HG03575 (cell line): ENCODE results near the gene SOCS3.

Experiments
- ATAC-seq: cut with Tn5 transposase; IDR thresholded peaks from one replicate; pipeline ENCODE4 v1.9.1; 2021; ENCODE audit not compliant: unreplicated experiment, insufficient number of reproducible peaks, low FRiP score; ENCODE audit errors: extremely low read depth

The SOCS3 gene

GRCh38 chr17:78372841-78373240 lies 13.0 kb upstream of the SOCS3 start:
- ATAC-seq, result no peak

- no peak for ATAC-seq
These were observed 11.2 kb upstream of the SOCS3 start for GRCh38 chr17:78371056-78371455.

GRCh38 chr17:78369791-78370381 lies 10.0 kb upstream of the SOCS3 start:
- ATAC-seq, result no peak

- no peak for ATAC-seq
These were observed 9.1 kb upstream of the SOCS3 start for GRCh38 chr17:78368854-78369495.

- ATAC-seq, result no peak
These were observed 8.5 kb upstream of the SOCS3 start for GRCh38 chr17:78368348-78368747.

GRCh38 chr17:78367193-78367592 lies 7.3 kb upstream of the SOCS3 start:
- no peak for ATAC-seq

- no peak for ATAC-seq
These were observed 6.4 kb upstream of the SOCS3 start for GRCh38 chr17:78366109-78366848.

GRCh38 chr17:78365561-78366108 lies 5.8 kb upstream of the SOCS3 start:
- no peak for ATAC-seq

GRCh38 chr17:78364436-78365281 lies 4.8 kb upstream of the SOCS3 start:
- ATAC-seq, result no peak

GRCh38 chr17:78362671-78363070 lies 2.8 kb upstream of the SOCS3 start:
- no peak for ATAC-seq

- ATAC-seq, result no peak
These were observed 2.4 kb upstream of the SOCS3 start for GRCh38 chr17:78362232-78362631.

GRCh38 chr17:78361225-78361701 lies 1.4 kb upstream of the SOCS3 start:
- no peak for ATAC-seq

- ATAC-seq, result no peak
These were observed 721 bp upstream of the SOCS3 start for GRCh38 chr17:78360371-78361224.

- no peak for ATAC-seq
These were observed 418 bp downstream of the SOCS3 start for GRCh38 chr17:78359321-78359996.

GRCh38 chr17:78358538-78359320 lies 1.1 kb downstream of the SOCS3 start:
- ATAC-seq, result no peak

- no peak for ATAC-seq
These were observed 2.0 kb downstream of the SOCS3 start for GRCh38 chr17:78357672-78358537.
